M059J (cell line): Measurements from ENCODE around the gene EEF1AKMT3. TPM values are rescaled to one million over a fixed set of nuclear protein-coding genes. Genes with fewer than 3 reads are reported as not detected.
"Not testable (repeated sequence)": the region's sequence is repeated elsewhere in the genome, so short reads cannot be mapped to it uniquely, and the experiment has no call there.

ENCODE experiments used
- DNase-seq: peaks from one replicate; pipeline ENCODE4 v3.0.0-alpha.2; 2012; ENCODE audit warnings: low read depth
- total RNA-seq: library from RNA; depleted of rRNA; stranded (reverse); fragments of >200 nt; shearing (Covaris generic); gene quantifications from 2 replicates; pipeline ENCODE4 v1.2.3, GENCODE V29; 2014; rRNA removed

Gene EEF1AKMT3
- total RNA-seq, 1 experiment from 2014 or later, result 6.6 TPM

DNA sequence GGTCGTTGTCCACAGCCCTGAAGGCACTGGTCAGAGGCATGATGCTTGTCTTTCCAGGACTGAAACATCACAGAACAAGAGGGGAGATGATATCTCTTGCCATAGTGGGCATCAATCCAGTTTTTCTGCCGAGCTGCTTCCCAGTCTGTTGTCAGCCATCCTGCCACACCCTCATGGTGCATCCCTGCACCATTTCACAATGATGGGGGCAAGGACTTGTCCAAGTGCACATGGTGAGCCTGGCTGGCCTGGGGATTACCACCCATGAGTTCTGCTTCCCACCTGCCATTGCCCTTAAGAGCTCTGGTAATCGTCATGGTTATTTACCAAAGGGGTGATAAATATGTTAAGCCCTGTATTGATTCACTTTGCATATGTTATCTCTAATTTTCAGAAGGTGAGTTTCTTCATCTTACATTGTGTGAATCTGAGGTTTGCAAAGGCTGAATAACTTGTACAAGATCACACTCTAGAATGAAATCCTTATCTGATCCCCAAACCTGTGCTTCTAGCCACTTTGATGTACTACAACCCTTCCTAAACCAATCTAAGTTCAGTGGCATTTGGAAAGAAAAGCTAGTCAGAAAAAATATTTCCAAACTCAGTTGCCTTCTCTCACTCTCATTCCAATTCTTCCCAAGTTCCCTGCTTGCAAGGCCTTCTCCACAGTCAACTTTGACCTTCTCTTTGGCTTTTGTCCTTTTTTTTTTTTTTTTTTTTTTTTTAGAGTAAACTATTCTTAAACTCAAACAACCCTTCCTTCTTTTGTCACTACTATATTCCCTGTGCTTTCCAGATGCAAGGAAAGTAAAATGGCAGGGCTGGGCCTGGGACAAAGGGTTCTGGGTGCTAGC lies 43.8 kb downstream of the EEF1AKMT3 start:
- DNase-seq, result no peak

DNA sequence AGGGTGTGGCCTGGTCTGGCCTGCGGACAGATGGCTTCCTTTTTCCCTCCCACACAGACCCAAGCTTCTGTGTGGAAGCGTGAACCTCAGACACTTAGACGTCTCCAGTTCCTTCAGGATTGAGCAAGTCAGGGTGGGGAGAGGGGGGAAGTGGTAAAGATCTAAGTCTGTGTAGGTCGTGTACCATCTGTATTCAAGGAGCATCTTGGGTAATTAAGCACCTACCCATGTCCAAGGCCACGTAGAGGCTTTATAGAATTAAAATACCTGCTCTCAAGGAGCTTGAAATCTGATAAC lies 44.4 kb downstream of the EEF1AKMT3 start:
- DNase-seq, result no peak

DNA sequence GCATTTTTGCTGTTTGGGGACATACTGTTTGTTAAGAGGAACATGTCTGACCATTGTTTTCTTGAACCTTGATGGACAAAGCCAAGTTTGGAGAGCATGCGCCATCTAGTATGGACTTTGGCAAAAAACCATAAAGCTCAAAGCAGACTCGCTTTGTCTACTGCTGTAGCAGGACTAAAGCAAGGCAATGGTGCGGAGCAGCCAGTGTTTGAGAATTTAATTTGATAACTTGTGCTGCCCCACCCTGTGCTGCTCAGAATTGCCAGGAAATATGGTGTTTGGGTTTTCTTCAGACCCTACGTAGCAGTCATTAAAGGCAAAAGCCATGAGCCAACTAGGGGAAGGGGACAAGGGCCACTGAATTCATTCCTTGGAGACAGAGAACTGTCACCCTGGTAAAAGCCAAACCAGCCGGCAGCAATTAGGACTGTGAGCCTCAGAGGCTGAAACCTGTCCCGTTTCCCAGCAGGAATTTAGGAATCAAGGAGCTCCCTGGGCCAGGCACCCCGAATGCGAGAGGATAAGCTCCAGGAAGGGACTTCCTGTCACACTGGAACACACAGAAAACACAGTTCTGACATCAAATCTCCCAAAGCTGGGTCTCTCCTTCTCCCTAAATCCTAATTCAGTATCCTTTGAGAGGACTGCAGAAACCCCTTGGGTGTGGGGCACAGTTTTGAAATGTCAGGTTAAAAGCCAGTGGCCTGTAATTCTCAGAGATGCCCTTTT lies 45.0 kb downstream of the EEF1AKMT3 start:
- no peak for DNase-seq

DNA sequence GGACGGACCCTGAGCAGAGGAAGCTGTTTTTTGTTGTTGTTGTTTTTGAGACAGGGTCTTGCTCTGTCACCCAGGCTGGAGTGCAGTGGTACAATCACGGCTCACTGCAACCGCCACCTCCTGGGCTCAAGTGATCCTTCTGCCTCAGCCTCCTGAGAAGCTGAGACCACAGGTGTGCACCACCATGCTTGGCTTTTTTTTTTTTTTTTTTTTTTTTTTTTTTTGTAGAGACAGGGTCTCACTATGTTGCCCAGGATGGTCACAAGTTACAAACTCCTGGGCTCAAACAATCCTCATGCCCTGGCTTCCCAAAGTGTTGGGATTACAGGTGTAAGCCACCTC lies 45.5 kb downstream of the EEF1AKMT3 start:
- not testable (repeated sequence) for DNase-seq

DNA sequence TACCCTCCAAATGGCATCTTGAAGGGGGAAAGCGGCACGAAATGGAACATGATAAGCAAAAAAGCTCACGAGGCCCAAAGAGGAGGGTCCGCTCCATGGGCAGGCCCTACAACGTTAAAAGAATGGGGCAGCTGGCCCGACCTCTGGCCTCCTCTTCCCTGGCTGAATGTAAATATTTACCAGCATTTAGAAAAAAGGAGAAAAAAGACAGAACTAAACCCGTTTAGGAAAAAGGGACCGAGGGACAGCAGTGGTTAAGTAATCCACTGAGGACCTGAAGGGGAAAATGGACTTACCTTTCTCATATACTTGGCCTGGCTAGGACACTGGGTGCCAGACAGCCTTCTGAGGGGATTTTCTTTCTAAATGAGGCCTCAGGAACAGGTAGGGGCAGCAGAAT lies 47.7 kb downstream of the EEF1AKMT3 start:
- not testable (repeated sequence) for DNase-seq

DNA sequence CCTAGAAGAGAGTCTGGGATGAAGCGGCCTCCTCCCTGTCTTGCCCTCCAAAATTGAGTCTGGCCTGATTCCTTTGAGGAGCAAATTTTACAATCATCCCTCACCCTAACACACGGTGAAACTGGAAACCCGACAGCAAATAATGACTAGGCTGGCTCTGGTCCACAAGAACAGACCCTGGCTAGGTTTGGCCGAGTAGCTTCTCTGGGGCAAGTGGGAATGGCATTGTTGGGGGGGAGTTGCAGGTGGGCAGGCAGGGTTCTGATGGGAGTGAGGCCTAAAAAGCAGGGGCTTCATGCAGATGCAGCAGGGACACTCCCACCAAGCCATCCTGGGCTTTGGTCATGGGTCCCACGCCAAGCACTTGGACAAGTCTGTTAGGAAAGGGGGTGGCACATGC lies 48.6 kb downstream of the EEF1AKMT3 start:
- not testable (repeated sequence) for DNase-seq

DNA sequence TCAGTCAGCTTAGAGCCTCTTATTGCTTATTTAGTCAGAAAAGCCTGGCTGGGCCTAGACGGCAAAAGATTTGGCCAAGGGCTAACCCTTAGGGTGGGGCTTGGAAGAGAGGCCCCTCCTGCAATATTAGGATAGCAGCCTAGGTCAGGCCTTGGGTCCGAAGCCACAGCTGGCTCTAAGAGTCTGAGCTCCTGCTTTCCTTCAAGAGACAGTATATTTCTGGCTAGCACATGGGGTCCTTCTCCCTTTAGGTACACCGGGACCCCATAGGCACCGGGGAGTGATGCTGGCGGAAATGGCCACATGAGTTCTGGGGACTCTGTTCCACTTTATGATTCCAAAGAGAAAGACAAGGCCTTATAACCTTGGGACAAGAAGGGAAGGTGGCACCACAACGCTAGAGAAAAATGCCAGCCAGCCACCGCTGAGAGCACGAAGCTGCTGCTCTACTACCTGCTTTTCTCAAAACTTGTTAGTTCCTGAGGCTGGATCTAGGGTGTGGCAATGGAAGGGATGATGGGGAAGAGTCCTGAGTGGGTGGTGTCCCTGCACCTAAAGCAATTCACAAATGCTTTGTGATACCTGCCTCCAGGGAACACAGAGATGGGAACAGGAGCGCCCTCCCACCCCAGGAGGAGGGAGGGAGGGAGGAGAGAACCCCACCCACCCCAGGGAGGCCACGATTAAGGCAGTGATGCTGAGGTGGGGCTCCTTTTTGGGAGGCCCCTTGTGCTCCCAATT lies 49.2 kb downstream of the EEF1AKMT3 start:
- no peak for DNase-seq

DNA sequence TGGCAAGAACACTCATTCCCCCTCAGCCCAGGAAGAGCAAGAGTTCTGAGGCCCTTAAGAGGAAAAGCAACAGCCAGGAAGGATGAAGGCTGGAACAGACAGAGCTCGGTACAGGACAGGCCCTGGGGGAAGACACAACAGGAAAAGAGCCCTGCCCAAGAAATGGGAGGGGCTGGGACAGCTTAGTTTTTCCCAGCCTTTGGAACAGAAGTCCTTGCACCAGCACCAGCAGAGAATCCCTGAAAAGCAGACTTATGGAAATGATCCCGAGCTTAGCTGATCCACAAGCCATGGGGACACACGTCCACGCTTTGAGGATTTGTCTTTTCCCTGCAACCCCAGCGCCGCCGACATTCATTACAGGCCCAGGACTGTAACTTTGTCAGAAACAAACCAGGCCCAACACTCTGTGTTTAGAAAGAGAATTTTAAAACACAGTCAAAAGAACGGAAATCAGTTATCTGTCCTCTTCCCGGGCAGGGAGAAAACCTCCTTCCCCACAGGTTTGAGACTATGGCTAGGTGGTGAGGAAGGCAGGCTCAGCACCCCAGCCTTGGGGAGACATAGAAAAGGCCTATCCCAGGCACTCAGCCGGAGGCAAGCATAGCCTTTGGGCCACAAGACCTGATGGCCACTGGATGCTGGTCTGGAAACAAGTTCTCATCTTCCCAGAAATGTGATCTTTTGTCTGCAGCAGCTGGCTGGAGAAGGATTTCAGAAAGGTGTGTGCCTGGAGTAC lies 50.1 kb downstream of the EEF1AKMT3 start:
- no peak for DNase-seq

DNA sequence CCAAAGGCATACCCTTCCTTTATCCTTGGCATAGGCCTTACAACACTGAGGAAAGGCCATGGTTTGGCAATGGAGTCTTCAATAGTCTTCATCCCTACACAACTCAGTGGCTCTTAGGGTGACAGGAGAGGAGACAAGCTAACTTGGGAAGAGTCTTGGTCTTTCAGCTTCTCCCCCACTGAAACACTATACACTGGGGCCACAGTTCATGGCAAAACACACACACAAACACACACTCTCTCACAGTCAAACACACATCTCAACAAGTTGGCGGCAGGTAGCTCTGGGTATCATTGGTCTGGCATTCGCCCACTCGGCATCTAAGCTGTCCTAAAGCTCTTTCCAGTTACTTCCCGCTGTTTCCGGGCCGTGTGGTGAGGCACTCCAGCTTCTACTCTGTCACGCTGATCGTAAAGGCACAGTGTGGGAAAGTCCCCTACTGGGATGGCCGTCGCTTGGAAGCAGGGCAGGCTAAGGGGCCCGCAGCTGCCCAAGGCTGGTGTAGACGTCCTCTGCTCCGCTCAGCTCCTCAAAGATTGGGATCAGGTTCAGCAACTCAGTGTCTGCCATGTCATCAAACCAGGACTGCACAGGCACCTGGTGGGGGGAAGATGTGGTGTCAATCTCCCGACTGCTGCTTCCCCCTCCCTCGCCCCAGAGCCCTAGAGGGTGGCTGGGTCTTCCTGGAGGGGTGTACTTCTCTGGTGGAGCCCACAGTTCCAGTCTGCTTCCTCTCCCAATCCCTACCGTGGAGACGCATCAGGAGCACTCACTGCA lies 50.9 kb downstream of the EEF1AKMT3 start:
- no peak for DNase-seq

DNA sequence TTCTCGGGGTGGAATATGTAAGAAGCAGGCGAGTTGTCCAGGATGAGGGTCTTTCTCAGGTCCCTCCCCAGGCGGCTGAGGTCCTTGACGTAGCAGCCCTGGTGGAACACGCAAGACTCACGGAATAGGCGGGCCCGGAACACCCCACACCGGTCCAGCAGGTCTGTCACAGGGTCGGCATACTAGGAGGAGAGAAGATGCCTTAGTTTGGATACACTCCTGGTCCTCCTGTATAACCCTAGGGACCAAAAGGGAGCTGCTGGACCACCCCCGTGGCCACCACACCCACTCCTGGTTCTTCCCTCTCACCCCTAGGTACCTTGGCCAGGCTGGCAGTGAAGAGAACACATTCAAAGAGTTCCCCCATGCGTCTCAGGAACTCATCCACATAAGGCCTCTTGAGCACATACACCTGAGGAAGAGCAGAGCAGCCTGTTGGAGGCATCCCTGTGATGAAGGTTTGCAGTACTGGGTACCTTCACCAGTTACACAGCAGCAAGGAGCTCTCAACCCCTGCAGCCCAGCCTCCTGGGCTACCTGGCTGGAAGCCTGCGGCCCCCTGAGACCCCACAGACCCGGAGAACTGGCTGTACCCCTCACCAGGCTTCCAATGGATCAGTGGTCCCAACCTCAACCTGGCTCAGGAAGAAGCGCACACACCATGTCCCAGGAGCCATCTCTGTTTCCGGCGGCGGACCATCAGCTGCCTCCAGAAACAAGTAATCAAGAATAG lies 51.7 kb downstream of the EEF1AKMT3 start:
- no peak for DNase-seq

DNA sequence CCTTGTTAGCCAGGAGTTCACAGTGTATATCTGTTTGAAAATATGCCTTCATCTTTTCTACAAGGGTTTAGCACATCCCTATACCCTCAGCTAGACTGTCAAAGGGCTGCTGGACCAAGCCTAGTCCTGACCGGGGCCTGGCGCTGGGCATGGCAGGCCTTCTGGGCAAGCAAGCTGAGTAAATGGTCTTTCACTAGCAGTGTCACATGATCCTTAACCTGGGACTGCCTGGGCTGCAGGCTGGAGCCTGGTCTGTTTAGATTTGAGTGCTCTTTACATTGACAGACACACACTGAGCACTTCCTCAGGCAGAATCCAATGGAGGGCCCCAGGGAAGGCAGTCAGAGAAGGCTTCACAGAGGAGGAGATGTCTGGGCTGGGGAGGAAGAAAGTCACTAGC lies 53.0 kb downstream of the EEF1AKMT3 start:
- no peak for DNase-seq

DNA sequence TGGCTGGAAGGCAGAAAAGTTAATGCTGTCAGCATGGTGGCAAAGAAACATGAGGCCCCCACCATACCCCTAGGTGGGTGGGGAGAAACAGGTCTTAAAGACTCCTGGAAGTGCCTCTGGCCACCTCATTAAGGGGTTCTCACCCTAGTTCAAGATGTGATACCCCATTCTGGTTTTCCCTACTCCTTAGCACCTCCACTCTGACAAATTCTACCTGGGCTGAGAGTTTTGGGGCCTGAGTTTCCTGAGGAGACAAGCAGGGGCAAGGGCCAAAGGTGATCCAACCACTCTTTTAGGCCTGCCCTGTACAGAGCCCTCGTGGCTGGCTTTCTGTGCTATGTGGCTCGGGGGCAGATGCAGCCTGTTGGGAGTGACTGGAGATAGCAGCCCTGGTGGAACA lies 54.0 kb downstream of the EEF1AKMT3 start:
- DNase-seq, result no peak

DNA sequence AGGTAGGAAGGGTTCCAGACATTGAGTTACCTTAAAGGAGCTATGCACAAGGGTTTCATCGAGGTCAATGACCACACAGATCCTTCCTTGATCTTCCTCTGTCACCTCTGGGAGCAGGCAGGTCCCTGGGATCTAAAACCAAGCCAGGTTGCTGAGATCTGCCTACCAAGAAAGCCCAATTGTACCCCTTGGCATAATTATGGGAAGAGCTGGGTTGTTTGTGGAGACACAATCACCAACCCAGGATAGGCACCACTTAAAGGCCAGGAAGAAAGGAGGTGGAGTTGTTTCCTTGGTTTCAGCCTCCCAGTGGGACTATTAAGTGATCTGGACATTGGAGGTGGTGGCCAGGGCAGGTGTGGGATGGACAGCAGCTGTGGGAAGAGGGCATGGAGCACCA lies 54.6 kb downstream of the EEF1AKMT3 start:
- no peak for DNase-seq

DNA sequence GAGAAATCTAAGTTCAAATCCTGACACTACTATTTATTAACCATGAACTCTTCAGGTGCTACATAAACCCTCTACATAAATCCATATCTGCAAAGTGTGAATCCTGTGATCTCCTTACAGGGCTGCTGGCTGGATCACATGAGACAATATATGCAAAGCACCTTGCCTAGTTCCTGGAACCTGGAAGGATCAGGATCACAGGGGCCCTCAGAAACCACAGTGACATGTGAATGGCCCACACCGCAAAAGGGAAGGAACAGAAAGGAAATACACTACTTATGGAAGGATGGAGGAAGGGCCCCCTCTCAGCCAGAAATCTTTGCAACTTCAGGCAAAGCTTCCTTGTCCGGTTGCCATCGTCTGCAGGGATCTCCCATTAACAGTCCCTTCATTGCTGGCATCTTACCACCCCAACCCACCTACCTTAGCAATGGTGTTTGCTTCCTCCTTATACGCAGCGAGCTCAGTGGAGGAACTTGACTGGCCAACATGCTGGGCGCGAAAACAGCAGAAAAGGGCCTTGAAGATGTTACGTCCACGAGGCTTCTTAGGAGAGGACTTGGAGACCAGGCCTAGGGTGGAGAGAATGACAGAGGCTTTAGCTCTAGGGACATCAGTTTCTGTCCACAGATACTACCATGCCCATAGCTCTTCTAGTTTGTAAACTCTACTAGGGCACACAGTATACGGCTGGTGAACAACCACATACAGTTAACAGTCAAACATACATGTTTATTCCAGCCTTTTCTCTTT lies 56.8 kb downstream of the EEF1AKMT3 start:
- no peak for DNase-seq

DNA sequence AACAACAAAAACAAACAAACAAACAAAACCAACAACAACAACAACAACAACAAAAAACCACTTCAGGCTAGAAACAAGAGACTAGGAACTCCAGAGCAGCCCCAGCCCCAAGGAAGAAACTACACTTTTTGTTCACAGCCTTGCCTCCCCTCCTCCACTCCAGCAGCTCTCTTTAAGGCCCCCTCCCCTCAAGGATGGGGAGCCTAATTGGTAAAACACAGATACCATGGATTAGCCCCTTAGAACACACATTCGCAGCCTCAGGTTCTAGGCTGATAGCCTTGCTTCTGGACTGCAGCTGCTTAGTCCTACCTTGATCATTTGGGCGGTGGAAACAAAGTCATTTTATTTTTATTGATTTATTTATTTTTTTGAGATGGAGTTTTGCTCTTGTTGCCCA lies 58.0 kb downstream of the EEF1AKMT3 start:
- DNase-seq, result no peak

Other genes with a start within 250 kb of the EEF1AKMT3 start
- gene MBD6, start 249.8 kb upstream of the EEF1AKMT3 start, total RNA-seq, result 5.0 and 18.2 TPM in 2 replicates
- 97.9 and 119 TPM in 2 replicates for gene DCTN2, start 225.4 kb upstream of the EEF1AKMT3 start, total RNA-seq
- 0.30 and 0.37 TPM in 2 replicates for gene KIF5A, start 222.6 kb upstream of the EEF1AKMT3 start, total RNA-seq
- gene PIP4K2C, start 181.4 kb upstream of the EEF1AKMT3 start, total RNA-seq, result 71.2 and 85.3 TPM in 2 replicates
- gene DTX3, start 167.8 kb upstream of the EEF1AKMT3 start, total RNA-seq, result 20.1 and 21.4 TPM in 2 replicates
- gene ARHGEF25, start 161.2 kb upstream of the EEF1AKMT3 start, total RNA-seq, result 6.2 and 13.2 TPM in 2 replicates
- 21.6 and 43.3 TPM in 2 replicates for gene B4GALNT1, start 139.4 kb upstream of the EEF1AKMT3 start, total RNA-seq
- 298 and 647 TPM in 2 replicates for gene OS9, start 78.5 kb upstream of the EEF1AKMT3 start, total RNA-seq
- 0.07 TPM in 1 of 2 replicates, not detected in the other for gene AGAP2, start 33.9 kb upstream of the EEF1AKMT3 start, total RNA-seq
- gene TSPAN31, start 27.6 kb upstream of the EEF1AKMT3 start, total RNA-seq, result 36.2 and 57.0 TPM in 2 replicates
- 175 and 179 TPM in 2 replicates for gene CDK4, start 20.3 kb upstream of the EEF1AKMT3 start, total RNA-seq
- 6.7 and 7.9 TPM in 2 replicates for gene MARCHF9, start 17.5 kb upstream of the EEF1AKMT3 start, total RNA-seq
- 1.8 and 3.2 TPM in 2 replicates for gene CYP27B1, start 5.5 kb upstream of the EEF1AKMT3 start, total RNA-seq
- 8.4 and 12.4 TPM in 2 replicates for gene METTL1, start 509 bp upstream of the EEF1AKMT3 start, total RNA-seq
- gene TSFM, start 10.2 kb downstream of the EEF1AKMT3 start, total RNA-seq, result 27.6 and 37.9 TPM in 2 replicates
- 0.10 TPM in 1 of 2 replicates, not detected in the other for gene AVIL, start 46.1 kb downstream of the EEF1AKMT3 start, total RNA-seq
- gene CTDSP2, start 74.1 kb downstream of the EEF1AKMT3 start, total RNA-seq, result 37.3 and 44.2 TPM in 2 replicates
- 20.7 and 24.8 TPM in 2 replicates for gene ATP23, start 169.0 kb downstream of the EEF1AKMT3 start, total RNA-seq